ENCODE data around the gene CABP7. TPM values are rescaled to one million over a fixed set of nuclear protein-coding genes. Genes with fewer than 3 reads are reported as not detected.

CABP7 gene
- total and polyA plus RNA-seq, 2 experiments from 2014 or later = 0.06 to 0.24 TPM

- no peak for ATAC-seq
These were observed 8.7 kb upstream of the CABP7 start for GRCh38 chr22:29710922-29711593.

GRCh38 chr22:29712119-29712518 is 7.7 kb upstream of the CABP7 start:
- no peak overlapping the region for H3K4me3 Mint-ChIP-seq
- H3F3A ChIP-seq (replicated peaks; ENCODE audit: low read depth) = no peaks in the 10 kb centered on the region
- no peaks in the 10 kb centered on the region for H3K79me2 ChIP-seq (replicated peaks; ENCODE audit: insufficient read depth)
- ATAC-seq (no peak), DNase-seq (ENCODE audit: low spot score) (no peak)
- no peak overlapping the region for H3K4me2 ChIP-seq
- no peak for TF ChIP-seq CREB1 (CRISPR knock-in tag; IDR thresholded peaks at IDR 0.05; ENCODE audit: low read depth)
- no peak for TF ChIP-seq ZNF114 (CRISPR knock-in tag; IDR thresholded peaks at IDR 0.05)
- no peak for TF ChIP-seq STAT1 (IDR thresholded peaks at IDR 0.05; ENCODE audit: unreplicated experiment)
- no peak for TF ChIP-seq EZH2 (IDR thresholded peaks at IDR 0.05; ENCODE audit: low read depth, unreplicated experiment)
- H3K4me1 Mint-ChIP-seq = peaks cover 5% of the 10 kb centered on the region
- H3K36me3 ChIP-seq (ENCODE audit: insufficient read depth) = no peaks in the 10 kb centered on the region
- no peaks in the 10 kb centered on the region for H3K4me1 ChIP-seq (ENCODE audit: insufficient read depth)
- H3K9me2 ChIP-seq (ENCODE audit: insufficient read depth) = no peaks in the 10 kb centered on the region
- peaks cover 12% of the 10 kb centered on the region for H3K27me3 Mint-ChIP-seq (ENCODE audit: insufficient read depth, low read depth, poor library complexity)
- H3K27me3 ChIP-seq (ENCODE audit: insufficient read depth) = peaks cover 3% of the 10 kb centered on the region; the same call in 1 of the 2 replicates
- no peak overlapping the region for H2AFZ ChIP-seq
- no peak overlapping the region for H3K27ac Mint-ChIP-seq
- no peak overlapping the region for H3K27ac ChIP-seq (ENCODE audit: low read depth)
- H3K4me3 ChIP-seq = no peak overlapping the region
- H3K9me3 Mint-ChIP-seq = no peaks in the 10 kb centered on the region
- H4K20me1 ChIP-seq (replicated peaks; ENCODE audit: insufficient read depth) = no peaks in the 10 kb centered on the region
- H3K36me3 Mint-ChIP-seq (ENCODE audit: low read depth) = no peaks in the 10 kb centered on the region; the same call in 2 of the 3 replicates

More at GRCh38 chr22:29710922-29711593, 8.7 kb upstream of the CABP7 start:
- Histone ChIP-seq H3K4me2 (no peak overlapping the region), H3K4me3 (no peak overlapping the region), H3K27ac (ENCODE audit: low read depth) (no peak overlapping the region), H3K4me1 (ENCODE audit: insufficient read depth) (peaks cover 2% of the 10 kb centered on the region; the same call in 1 of the 2 replicates), H4K20me1 (replicated peaks; ENCODE audit: insufficient read depth) (no peaks in the 10 kb centered on the region), H3K36me3 (ENCODE audit: insufficient read depth) (no peaks in the 10 kb centered on the region), H3K9me2 (ENCODE audit: insufficient read depth) (no peaks in the 10 kb centered on the region), H3F3A (replicated peaks; ENCODE audit: low read depth) (no peaks in the 10 kb centered on the region), H3K27me3 (ENCODE audit: insufficient read depth) (no peaks in the 10 kb centered on the region), H2AFZ (no peak overlapping the region), H3K79me2 (replicated peaks; ENCODE audit: insufficient read depth) (no peaks in the 10 kb centered on the region)
- Mint-ChIP-seq H3K4me3 (no peak overlapping the region), H3K9me3 (no peaks in the 10 kb centered on the region), H3K4me1 (peaks cover 10% of the 10 kb centered on the region), H3K27ac (no peak overlapping the region), H3K27me3 (ENCODE audit: insufficient read depth, low read depth, poor library complexity) (peaks cover 8% of the 10 kb centered on the region), H3K36me3 (ENCODE audit: low read depth) (no peaks in the 10 kb centered on the region; the same call in 2 of the 3 replicates)
- DNase-seq (ENCODE audit: low spot score) = no peak
- TF ChIP-seq JUNB (IDR thresholded peaks at IDR 0.05; ENCODE audit: unreplicated experiment) = no peak
- TF ChIP-seq POLR2AphosphoS5 (IDR thresholded peaks at IDR 0.05; ENCODE audit: low read depth) = no peak

GRCh38 chr22:29713156-29713727 is 6.6 kb upstream of the CABP7 start:
- H3K4me1 Mint-ChIP-seq = peaks cover 5% of the 10 kb centered on the region
- Histone ChIP-seq H3K79me2 (replicated peaks; ENCODE audit: insufficient read depth) (no peaks in the 10 kb centered on the region), H3K4me1 (ENCODE audit: insufficient read depth) (no peaks in the 10 kb centered on the region), H3K27me3 (ENCODE audit: insufficient read depth) (peaks cover 14% of the 10 kb centered on the region), H3K4me2 (no peak overlapping the region), H3F3A (replicated peaks; ENCODE audit: low read depth) (no peaks in the 10 kb centered on the region), H3K27ac (ENCODE audit: low read depth) (no peak overlapping the region), H3K36me3 (ENCODE audit: insufficient read depth) (no peaks in the 10 kb centered on the region), H3K9me2 (ENCODE audit: insufficient read depth) (no peaks in the 10 kb centered on the region), H3K4me3 (no peak overlapping the region), H2AFZ (no peak overlapping the region), H4K20me1 (replicated peaks; ENCODE audit: insufficient read depth) (no peaks in the 10 kb centered on the region)
- no peak overlapping the region for H3K27ac Mint-ChIP-seq
- ATAC-seq = no peak
- H3K4me3 Mint-ChIP-seq = no peak overlapping the region
- no peaks in the 10 kb centered on the region for H3K9me3 Mint-ChIP-seq
- H3K27me3 Mint-ChIP-seq (ENCODE audit: insufficient read depth, low read depth, poor library complexity) = peaks cover 20% of the 10 kb centered on the region
- no peaks in the 10 kb centered on the region; the same call in 2 of the 3 replicates for H3K36me3 Mint-ChIP-seq (ENCODE audit: low read depth)
- no peak for DNase-seq (ENCODE audit: low spot score)
- TF ChIP-seq CREB1 (CRISPR knock-in tag; IDR thresholded peaks at IDR 0.05; ENCODE audit: low read depth) (no peak), EZH2 (IDR thresholded peaks at IDR 0.05; ENCODE audit: low read depth, unreplicated experiment) (no peak), CTCF (conservative IDR thresholded peaks at IDR 0.05; ENCODE audit: low read depth in 2 of 2) (no peak), ETS1 (IDR thresholded peaks at IDR 0.05) (no peak), STAT1 (IDR thresholded peaks at IDR 0.05; ENCODE audit: unreplicated experiment) (no peak)
